GF-D8 (cell line): ENCODE data around the gene PSD.

Experiments used
- DNase-seq: peaks from one replicate; lab custom pipeline; 2025; lab: John Stamatoyannopoulos, UW

Gene PSD

DNA sequence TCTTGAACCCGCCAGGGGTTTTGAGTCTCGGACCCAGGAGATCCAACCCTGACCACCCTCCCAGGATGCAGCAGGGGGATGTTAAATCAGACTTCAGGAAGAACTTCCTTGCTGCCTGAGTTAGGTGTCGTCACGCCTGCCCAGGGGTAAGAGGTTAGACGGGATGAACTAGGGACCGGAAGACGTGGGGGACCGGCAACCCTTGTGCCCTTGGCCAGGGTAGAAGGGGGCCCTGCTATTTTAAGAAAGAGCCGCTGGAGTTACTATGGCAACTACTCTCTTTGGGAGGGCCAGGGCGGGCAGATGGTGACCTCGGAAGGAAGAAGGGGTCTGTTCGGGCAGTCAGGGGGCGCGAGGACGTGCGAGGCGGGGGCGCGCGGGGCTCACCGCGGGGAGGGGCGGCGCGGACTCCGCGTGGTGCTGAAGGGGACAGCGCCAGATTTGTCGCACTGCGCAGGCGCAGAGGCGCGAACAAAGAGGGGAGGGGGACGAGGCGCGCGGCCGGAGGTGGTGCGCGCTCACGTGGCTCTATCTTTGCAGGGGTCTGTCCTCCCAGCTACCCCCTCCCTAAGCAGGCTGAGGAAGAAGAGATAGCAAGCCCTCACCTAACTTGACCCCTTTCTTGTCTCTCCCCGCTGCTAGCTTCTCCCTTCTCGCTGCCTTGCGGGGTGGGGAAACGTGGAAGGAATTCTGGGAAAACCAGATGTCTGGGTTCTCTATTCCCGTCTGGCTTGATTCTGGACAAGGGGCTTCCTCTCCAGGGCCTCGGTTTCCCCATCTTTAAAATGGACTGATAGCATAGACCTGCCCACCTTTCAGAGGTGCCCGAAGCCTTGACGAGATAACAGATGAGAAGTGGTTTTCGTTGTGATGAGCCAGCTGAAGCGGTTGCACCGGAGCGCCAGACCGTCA is 940 bp upstream of the PSD start:
- DNase-seq, result no peak

GRCh38 chr10:102416695-102417094 is 1.9 kb downstream of the PSD start:
- no peak for DNase-seq

DNA sequence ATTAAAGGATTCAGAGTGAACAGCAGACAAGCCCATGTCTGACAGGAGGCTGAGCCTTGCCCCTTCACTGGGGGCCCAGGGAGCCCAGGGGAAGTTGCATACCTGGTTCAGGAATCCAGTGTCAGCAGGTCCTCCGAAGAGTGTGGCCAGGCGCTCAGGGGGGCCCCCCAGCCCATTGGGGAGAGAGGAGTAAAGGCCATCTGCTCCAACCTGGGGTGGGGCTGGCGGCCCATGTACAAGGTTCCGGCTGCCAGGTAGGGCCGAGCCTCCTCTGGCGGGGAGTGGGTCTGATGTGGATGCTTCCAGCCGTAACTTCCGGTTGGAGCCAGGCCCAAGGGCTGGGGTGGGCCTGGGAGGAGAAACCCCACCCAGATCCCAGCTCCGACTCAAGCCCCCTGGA is 2.3 kb downstream of the PSD start:
- DNase-seq, result no peak

DNA sequence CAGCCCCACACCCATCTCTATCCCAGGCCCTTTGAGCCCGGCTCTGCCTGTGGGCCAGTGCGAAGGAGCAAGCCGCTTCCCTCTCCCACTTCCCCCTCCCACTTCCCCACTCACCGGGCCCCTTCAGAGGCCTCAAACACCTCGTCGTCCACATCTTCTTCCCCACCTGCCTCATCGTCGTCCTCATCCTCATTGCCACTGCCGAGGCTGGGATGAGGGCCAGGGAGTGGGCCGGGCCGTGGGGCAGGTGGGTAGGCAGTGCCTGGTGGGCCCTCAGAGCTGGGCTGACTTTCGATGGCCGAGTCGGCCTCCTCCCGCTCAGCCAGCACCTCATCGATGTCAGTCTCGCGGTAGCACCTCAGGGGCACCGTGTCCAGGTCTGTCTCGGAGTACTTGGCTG is 3.8 kb downstream of the PSD start:
- DNase-seq, result no peak

- DNase-seq, result no peak
These were observed 4.6 kb downstream of the PSD start for GRCh38 chr10:102413806-102414561.

DNA sequence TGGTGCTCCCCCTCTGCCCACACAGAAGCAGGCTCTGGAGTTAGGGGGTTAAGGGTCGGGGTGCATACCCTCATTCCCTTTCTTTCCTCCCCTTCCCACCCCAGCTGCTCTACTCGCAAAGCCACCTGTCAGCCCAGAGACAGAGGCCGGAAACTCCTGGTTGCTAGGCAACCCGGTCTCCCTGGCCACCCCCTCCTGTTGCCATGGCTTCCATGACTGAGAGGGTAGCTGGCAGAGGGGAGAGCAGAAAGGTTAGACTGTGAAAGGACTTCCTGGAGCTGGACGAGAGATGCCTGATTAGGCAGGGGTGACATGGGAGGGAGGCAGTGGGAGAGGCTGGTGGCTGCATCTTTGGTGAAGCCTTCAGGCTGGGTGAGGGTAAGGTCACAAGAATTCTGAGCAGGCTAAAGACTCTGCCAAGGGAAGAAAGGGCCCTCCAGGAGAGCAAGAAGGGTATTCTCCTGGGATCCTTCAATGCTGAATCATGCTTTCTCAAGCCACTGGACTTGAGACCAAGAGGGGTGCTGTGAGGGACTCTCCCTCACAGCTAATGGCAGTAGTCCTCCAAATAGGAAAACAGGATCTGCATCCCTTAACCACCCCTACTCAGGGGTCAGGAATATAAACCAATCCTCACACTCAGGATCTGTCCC is 5.4 kb downstream of the PSD start:
- no peak for DNase-seq

- no peak for DNase-seq
These were observed 6.3 kb downstream of the PSD start for GRCh38 chr10:102412293-102412692.

DNA sequence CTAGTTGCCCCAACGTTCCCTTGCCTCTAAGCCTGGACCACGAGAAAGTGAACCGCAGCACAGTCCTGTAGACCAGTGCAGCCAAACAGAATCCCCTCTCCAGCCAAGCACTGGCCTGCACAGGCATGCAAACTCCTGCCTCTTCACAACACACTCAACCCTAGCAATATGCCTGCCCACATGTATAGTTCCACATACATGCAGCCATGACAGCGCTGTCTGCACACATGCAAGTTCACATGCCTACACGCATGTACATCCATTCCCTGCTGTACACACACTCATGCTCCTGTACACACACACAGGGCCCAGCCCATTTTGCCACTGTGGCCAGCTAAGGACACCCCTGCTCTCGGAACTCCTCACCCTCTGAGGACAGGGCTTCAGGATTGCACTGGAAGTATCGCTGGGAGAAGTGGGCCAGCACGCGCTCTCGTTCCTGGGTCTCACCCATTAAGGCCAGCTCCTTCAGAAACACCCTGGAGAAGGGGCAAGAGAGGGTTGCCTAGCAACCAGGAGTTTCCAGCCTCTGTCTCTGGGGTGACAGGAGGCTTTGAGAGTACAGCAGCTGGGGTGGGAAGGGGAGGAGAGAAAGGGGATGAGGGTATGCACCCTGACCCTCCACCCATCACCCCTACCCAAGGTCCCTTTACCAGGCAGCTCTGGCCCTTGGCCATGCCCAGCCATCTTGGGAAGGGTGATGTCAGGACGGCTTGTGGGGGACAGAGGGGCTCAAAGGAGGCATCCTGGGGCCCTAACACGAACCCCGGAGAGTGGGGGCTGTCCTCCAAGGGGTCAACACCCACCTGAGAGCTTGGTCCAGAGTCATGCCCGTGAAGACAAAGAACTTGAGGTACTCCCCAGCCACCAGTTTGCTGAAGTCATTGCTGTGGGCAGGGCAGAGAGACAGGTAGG is 7.0 kb downstream of the PSD start:
- no peak for DNase-seq

- no peak for DNase-seq
These were observed 8.0 kb downstream of the PSD start for GRCh38 chr10:102410429-102411073.

DNA sequence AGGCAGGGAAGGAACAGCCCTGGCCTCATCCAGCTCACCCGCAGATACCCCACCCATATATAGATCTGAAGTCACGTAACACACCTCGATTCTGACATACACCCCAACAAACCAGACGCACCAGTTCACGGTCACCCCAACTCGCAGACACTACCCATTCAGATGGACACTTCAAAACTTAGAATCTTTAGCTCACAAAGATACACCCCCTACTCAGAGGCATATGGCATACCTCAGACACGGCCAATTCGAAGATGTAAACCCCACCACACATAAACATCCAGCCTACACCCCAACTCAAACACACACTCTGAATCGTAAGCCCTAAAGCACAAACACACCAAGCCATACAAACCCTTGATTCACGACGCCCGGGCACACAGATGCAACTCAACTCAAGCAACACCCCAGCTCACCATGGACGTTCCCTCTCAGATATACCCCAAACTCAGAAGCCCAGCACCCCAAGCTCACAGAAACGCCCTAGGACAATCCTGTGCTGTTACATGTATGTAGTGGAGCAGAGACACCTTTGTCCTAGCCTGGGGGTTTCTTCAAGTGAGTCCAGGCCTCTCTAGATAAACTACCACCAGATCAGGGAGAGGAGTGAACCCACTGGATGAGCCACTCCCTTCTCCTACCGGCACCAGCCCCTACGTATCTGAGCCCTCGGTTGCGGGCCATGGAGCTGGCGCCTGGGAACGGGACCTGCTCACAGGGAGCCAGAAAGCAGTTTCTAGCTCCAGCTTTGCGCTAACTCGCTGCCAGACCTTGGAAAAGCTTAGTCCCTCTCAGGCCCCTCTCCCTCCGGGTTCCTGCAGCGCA is 8.8 kb downstream of the PSD start:
- DNase-seq, result no peak

- no peak for DNase-seq
These were observed 9.6 kb downstream of the PSD start for GRCh38 chr10:102408728-102409603.

DNA sequence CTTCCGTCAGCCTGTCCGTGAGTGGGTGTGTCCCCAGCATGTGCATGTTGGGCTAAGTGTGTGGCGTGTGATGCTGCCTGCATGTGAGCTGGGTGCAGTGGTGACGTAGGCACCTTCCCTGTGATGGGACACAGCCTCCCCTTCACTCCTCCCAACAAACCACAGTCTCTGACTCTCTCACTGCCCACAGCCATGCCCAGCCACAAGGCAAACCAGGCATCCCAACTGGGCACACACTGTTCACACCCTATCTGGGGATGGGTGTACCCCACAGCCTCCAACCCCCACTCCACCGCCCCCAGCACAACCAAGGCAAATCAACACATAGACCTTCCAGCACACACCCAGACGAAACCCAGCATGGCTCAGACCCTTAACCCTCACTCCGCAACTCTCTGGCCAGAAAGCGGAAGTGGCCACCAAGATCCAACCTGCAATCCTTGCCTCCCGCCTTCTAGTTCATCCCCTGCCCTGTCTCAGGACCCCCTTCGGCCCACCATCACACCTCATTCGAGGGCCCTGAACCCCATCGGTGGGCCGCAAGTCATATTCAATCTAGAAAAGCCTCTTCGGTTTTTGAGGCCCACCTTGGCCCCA is 10.4 kb downstream of the PSD start:
- DNase-seq, result no peak

DNA sequence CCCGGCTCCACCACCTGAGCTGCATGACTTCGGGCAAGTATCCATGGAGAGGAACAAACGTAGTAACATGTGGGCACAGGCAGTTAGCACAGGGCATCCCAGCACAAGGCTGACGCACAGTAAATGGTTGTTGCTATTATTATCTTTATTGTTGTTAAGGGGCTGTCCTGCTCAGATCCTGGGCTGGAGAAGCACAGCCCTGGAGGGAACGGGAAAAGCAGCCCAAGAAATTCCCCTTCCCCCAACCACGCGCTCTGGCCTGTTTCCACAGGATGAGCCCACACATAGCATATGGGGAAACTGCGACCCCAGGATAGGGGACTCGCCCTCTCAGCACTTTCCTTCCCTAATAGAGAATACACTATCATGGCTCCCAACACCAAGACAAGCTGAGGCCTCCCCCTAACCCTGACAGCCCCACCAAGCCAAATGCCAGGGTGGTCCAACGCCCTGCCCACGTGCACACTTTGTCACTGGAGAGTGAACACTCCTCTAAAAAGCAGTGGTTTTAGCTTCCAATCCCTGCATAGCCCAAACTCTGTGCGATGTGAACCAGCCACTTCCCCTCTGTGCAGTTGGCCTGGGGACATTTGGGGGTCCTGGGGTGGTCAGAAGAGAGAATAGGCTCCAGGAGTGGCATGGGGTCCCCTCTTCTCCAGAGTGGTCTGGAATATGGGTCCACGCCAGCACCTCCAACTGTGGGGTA is 11.0 kb downstream of the PSD start:
- no peak for DNase-seq

DNA sequence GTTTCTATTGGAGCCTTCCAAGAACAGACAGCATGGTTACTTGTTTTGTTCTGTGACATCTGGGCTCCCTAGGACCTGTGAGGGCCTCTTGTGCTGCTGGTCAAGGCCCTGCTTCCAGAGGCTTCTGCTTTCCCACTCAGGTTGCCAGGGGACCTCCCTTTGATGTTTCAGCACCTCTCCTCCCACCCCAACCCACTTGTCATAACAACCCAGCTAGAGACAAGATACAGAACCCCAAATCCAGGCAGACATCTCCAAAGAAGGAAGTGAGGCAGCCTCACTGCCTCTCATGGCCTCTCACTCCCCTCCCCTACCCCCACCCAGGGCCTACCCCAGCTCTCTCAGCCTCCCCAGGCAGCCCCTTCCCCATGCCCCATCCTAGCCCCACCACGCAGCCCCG is 11.8 kb downstream of the PSD start:
- DNase-seq, result no peak

GRCh38 chr10:102405632-102406031 is 13.0 kb downstream of the PSD start:
- DNase-seq, result no peak

DNA sequence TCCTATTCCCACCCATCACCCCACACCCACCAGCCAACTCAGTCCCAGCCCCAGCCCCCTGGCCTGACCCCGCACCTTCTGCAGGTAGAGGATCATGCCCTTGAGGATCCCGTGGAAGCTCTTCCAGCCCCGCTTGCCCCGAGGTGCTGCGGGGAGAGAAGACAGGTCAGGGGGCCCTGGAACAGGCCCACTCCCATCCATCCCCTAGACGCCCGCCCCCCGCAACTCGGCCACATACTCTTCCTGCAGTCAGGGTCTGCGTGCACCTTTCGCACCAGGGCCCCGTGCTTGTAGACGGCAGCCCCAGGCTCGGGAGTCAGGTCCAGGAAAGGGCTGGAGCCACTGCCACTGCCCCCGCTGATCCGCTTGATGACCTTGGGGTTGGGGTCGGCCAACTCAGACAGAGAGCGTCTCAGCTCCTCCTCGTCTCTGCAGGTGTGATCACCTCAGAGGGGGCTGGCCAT is 13.4 kb downstream of the PSD start:
- DNase-seq, result no peak

DNA sequence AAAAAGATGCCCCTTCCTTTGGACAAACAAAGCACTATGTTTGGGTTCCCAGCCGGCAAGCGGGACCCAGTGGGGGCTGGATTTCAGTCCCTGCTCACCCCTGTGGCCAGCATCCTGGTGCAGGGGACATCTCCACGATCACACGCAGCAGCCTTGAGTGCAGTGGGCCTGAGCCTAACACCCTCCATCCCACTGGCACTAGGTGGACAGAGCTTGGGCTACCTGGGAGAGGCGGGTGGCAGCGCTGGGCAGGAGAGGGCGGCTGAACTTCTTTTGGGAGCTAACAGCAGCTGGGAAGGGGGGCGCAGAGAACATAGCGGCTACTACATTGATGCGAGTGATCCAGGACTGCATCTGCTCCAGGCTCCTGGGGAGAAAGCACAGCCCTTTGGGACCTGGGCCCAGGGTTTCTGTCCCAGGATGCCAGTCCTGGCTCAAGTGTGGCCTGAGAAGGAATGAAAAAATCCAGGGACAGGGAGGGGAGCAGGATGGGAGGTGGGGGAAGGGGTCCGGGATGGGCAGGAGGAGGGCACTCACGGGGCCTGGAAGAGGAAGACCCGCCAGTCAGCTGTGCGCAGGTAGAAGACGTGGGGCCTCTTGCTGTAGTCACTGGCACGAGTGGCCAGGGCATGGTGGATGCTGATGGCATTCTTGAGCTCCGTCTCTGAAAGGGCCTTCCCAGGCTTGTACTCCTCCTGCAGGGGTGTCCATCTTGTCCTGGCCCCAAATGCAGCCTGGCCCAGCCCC is 14.1 kb downstream of the PSD start:
- DNase-seq, result no peak
